ENCODE data around the gene CROCC.
"Not testable (repeated sequence)": the region's sequence is repeated elsewhere in the genome, so short reads cannot be mapped to it uniquely, and the experiment has no call there.

CROCC gene

DNA sequence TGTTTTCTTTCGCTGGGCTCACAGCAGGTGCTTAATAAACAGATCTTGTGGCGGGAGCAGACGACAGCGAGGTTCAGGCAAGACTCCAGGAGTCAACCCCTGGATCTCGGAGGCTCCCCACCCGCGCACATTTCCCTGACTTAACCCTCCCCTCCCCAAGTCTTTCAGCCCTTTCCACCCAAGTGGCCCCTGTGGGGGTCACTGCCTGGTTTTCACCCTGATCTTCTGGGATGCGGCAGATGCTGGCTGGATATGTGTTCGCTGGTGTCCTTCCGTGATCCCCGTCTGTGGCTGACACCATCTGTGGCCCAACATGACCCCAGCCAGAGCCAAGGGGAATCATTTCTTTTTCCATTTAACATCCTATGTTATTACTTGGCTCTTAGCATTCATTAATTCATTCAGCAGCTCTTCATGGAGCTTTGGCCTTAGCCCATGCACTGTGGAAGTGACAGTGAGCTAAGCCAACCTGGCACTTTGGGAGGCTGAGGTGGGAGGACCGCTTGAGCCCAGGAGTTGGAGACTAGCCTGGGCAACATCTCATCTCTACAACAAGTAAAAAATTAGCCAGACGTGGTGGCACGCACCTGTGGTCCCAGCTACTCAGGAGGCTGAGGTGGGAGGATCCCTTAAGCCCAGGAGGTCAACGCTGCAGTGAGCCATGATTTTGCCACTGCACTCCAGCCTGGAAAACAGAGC lies 6.7 kb upstream of the CROCC start:
- not testable (repeated sequence) for DNase-seq (ENCODE audit: low spot score)

DNA sequence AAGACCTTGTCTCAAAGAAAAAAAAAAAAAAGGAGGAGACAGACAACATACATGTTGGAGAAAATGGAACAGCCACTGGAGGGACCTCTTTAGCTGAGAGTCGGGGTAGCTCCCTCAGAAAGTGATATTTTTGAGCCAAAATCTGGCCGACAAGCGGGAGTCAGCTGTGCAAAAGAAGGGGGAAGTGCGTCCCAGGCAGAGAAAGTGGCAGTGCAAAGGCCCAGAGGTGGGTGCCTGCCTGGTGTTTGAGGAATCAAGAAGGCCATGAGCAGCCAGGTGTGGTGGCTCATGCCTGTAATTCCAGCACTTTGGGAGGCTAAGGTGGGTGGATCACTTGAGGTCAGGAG lies 6.1 kb upstream of the CROCC start:
- DNase-seq (ENCODE audit: low spot score): no peak

- DNase-seq (ENCODE audit: low spot score): not testable (repeated sequence)
Measured at GRCh38 chr1:16916036-16916880, 5.5 kb upstream of the CROCC start.

- DNase-seq (ENCODE audit: low spot score): no peak
Measured at GRCh38 chr1:16918371-16918770, 3.4 kb upstream of the CROCC start.

DNA sequence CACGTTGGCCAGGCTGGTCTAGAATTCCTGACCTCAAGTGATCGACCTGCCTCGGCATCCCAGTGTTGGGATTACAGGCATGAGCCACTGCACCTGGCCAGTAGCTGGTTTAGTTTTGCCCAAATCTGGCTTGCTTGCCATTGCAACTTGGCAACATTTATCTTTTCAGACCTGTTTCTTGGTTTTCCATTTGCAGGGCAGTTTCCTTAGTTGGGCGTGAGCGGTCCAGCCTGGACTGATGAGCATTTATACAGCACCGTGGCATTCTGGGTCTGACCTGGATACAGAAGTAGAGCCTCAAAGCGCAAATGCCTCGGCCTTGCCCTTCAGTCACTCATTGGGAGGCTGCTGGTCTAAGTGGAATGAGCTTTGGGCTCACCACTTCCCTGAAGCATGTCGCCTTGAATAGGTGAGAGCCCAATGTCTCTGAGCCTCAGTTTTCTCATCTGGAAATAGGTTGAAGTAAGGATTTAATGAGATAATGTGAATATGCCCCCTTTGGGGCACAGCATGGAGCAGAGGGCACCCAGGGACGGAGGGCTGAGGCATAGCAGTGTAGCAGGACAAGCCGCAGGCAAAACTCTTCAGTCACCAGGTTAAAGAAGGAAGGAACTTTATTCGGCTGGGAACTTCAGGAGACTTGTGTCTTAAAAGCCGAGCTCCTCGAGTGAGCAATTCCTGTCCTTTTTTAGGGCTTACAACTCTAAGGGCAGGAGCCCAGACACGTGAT lies 2.6 kb upstream of the CROCC start:
- not testable (repeated sequence) for DNase-seq (ENCODE audit: low spot score)

GRCh38 chr1:16920951-16921350 lies 780 bp upstream of the CROCC start:
- DNase-seq (ENCODE audit: low spot score): no peak

DNA sequence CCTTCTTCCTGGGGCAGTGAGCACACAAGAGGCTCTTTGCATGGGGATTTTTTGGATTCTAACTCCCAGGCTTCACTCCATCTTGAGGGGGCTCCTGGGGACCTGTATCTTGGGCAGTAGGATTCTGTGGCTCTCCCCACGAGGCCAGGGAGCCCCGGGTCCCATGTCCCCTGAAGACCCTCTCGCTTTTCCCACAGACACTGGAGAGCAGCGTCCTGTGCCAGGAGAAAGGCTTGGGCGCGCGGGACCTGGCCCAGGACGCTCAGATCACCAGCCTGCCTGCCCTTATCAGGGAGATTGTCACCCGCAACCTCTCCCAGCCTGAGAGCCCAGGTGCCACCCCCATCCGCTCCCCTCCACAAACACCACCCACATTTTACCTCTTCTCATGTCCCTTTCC lies 735 bp downstream of the CROCC start:
- DNase-seq (ENCODE audit: low spot score): no peak

DNA sequence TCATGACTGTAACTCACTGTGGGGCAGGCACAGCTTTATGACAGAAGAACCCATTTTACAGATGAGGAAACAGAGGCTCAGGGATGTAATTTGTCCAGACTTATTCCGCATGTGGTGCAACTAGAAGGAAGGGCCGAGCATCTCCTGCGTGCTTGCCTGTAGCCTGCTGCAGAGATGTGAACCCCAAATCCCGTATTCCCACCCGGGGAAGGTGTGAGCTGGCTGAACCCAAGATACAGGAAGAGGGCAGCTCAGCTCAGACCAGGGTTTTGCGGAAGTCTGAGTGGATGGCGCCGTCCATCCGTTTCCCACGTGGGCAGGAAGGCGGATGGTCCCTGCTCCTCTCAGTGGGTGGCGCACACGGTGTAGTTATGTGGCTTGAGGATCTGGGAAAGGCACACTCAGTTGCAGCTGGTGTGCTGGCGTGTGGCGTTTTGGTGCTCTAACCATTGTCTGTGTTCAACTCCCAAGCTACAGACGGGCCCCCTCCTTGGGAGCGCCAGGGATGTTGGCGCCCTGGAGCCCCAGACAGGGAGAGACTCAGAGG lies 1.2 kb downstream of the CROCC start:
- no peak for DNase-seq (ENCODE audit: low spot score)

DNA sequence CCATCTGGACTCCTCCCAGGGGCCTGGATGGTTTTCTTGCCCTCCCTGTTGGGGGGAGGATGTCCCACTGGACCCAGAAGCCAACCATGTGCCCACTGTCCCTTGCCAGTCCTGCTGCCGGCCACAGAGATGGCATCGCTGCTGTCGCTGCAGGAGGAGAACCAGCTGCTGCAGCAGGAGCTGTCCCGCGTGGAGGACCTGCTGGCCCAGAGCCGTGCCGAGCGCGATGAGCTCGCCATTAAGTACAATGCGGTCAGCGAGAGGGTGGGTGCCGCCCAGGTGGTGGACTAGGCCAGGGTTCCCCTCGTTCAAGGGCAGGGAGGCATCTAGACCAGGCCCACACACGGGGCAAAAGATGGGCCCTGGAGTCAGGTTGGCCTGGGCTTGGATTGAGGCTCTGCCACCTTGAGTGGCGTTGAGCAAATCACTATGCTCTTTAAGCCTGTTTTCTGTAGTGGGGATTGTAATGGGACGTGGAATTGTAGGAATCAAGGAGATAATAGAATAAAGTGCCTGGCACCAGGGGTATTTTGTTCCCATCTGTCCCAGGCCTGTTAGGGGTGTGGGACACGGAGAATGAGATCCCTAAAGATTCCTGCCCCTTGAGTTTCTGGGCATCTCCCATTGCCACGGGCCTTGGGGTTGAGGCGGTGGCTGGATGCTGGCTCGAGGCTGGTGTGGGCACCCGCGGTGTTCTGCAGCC lies 2.6 kb downstream of the CROCC start:
- DNase-seq (ENCODE audit: low spot score): no peak

- DNase-seq (ENCODE audit: low spot score): no peak
Measured at GRCh38 chr1:16924919-16925477, 3.3 kb downstream of the CROCC start.

DNA sequence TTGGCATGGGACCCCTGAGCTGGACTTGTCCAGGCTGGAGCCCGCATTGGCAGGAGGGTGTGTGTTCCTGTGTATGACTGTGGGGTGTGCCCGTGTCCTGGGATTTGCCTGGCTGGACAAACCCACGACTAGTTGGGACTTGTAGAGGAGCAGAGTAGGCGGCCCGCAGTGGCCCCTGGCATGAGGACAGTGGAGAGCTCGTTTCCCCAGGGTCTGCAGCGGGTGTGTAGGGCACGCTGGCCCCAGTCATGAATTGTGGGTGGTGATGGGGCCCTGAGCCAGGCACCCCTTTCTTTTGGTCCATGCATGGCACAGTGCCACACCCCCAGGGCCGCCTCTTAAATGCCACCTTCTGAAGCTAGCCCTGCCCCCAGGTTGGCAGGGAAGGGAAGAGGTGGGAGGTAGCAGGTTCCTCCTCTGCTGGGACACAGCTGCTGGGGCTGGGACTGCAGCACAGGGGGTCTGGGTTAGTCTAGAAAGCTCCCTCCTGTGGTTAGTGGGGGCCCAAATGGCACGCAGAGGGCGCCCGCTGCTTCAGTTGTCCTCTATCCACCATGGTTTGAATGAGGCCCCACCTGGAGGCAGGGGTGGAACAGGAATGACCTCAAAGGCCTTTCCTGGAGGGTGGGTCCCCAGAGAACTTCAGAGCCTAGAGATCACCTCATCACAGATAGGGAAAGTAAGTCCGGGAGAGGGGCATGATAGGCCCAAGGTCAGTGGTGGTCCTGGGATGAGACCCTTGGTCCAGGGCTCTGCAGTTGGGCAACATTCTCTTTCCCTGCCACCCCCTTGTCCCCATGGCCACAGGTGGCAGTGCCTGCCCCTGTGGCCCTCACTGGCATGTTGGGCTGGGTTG lies 4.1 kb downstream of the CROCC start:
- no peak for DNase-seq (ENCODE audit: low spot score)

GRCh38 chr1:16926491-16927073 lies 4.9 kb downstream of the CROCC start:
- DNase-seq (ENCODE audit: low spot score): no peak

DNA sequence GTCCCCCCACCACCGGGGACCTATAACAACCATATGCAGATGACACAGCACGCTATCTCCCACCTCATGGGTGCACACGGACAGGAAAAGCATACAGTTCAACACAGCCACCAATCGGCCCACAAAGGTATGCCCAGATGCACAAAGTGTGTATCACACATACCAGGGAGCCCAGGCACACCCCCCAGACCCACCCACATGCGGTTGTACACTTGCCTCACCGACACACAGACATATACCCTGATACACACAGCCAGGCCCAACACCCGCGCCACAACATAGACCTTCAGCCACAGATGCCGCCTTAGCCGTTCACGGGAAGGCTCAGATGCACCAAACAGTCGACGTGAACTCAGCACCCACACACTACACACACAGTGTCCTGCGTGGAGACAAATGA lies 5.5 kb downstream of the CROCC start:
- no peak for DNase-seq (ENCODE audit: low spot score)

- DNase-seq (ENCODE audit: low spot score): no peak
Measured at GRCh38 chr1:16927711-16928485, 6.2 kb downstream of the CROCC start.

DNA sequence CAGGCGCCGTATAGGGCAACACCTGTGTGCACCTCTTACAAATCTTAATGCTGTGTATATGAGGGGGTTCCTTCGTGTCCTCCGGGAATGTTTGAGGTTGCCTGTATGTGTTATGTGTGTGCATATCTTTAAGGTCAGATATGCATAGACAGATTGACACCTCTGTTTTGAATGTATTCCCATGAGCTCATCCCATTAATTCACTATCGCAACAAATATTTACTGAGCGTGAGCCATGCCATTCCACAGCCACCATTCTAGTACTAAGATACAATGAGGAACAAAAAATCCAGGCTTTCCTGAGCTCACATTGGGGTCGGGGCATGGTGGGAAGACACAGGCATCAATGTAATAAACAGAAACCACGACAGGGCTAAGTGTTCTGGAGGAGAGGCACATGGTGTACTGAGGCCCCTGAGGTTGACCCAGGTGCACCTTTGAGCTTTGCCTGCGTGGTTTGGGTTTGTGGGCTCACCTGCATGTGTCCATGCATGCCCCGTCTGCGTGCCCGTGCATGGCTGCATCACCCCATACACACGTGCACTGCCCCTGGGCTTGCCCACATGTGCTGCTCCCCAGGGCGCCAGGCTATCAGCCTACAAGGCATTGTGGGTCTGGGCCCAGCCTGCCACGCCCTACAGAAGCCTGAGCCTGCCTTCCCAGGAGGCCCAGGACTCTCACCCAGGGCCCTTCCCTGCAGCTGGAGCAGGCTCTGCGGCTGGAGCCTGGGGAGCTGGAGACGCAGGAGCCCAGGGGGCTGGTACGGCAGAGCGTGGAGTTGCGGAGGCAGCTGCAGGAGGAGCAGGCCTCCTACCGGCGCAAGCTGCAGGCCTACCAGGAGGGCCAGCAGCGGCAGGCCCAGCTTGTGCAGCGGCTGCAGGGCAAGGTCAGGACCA lies 7.7 kb downstream of the CROCC start:
- DNase-seq (ENCODE audit: low spot score): not testable (repeated sequence)

DNA sequence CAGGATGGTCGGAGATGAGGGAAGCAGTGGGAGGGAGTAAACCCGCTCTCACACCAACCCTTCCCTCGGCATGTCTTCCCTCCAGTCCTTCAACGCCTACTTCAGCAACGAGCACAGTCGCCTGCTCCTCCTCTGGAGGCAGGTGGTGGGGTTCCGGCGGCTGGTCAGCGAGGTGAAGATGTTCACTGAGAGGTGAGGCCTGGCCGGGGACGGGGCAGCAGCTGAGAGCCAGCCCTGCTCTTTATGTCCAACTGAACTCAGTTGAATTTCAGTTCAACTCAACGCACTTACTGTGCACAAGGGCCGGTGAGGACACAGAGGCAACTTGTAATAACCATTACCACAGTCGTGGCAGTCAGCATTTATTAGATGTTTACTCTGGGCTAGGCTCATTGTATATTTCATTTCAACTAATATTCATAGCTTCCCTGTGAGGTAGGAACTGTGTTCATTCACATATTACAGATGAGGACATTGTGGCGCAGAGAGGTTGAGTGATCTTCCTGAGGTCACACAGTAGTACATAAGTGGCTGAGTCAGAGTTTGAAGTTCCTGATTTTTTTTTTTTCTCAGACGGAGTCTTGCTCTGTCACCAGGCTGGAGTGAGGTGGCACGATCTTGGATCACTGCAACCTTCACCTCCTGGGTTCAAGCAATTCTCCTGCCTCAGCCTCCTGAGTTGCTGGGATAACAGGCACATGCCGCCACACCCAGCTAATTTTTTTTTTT lies 9.6 kb downstream of the CROCC start:
- DNase-seq (ENCODE audit: low spot score): not testable (repeated sequence)

- not testable (repeated sequence) for DNase-seq (ENCODE audit: low spot score)
Measured at GRCh38 chr1:16933945-16934344, 12.2 kb downstream of the CROCC start.

DNA sequence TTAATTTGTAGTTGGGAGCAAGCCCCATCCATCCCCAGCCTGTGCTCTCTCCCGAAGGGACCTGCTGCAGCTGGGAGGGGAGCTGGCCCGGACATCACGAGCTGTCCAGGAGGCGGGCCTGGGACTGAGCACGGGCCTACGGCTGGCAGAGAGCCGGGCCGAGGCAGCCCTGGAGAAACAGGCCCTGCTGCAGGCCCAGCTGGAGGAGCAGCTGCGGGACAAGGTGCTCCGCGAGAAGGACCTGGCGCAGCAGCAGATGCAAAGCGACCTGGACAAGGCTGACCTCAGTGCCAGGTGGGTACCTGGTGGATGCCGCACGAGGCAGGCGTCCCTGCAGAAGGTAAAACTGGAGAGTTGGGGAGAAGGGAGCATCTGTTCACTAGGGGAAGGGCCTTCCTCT lies 14.8 kb downstream of the CROCC start:
- DNase-seq (ENCODE audit: low spot score): not testable (repeated sequence)

All from hematopoietic multipotent progenitor cell treated with erythropoietin and hydrocortisone succinate and interleukin-3 and kit ligand, for 15 days (in vitro differentiated cells).